GM12874 (cell line): ENCODE measurements around the gene STRN3.

ENCODE experiments used
- CTCF ChIP-seq: IDR thresholded peaks from 2 replicates; pipeline ENCODE4 v1.5.1; 2011; ENCODE audit warnings: low read depth, mild to moderate bottlenecking, control low read depth, low read length, moderate library complexity; ENCODE audit not compliant: insufficient read depth

STRN3 gene

GRCh38 chr14:30914812-30915211 is 111.4 kb downstream of the STRN3 start:
- TF ChIP-seq CTCF = no peak

DNA sequence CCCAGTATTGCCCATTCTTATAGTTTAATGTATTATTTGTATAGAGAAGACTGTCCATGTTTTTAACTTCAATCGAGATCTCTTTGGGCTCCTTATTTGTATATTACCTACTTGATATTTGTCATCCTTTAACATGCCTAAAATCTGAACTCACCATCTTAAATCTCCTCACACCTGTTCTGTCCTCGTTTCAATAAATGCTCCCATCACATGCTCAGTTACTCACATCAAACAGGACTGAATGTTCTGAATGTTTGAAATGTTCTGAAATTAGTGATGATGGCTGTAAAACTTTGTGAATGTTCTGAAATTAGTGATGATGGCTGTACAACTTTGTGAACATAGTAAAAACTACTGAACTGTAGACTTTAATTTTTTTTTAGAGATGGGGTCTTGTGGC is 117.4 kb downstream of the STRN3 start:
- TF ChIP-seq CTCF = no peak

- TF ChIP-seq CTCF = no peak
Measured at GRCh38 chr14:30907659-30908057, 118.5 kb downstream of the STRN3 start.

DNA sequence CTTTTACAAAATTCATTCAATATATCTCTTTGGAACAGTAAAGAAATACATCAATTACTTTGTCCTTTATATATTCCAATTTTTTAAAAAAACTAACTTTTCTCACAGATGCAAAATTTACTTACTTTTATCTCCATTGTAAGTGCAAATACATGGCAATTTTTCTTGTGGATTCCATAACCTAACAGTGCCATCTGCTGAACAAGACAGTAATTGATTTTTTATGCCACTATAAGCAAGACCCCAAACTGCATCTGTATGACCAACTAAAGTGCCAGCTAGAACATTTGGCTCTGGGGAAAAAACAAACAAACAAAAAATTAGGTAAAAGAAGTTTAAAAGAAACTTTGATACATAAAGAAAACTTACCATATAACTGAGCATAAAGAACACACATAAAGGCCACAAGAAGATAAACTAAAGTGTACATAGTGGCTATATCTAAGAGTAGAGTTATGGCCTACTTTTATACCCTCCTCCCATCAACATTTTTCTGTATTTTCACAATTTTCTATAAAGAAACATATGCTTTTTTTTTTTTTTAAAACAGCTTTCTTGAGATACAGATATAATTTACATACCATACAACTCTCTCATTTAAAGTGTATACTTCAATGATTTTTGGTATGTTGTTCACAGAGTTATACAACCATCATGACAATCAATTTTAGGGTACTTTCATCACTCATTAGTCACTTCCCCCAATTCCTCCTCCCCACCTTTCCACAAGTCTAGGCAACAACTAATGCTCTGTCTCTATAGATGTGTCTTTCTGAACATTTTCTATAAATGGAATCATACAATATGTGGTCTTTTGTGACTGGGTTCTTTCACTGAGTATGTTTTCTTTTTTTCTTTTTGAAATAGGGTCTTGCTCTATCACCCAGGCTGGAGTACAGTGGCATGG is 119.2 kb downstream of the STRN3 start:
- TF ChIP-seq CTCF = peak; percentile 15; the same call in 1 of the 2 replicates

GRCh38 chr14:30903285-30904124 is 122.7 kb downstream of the STRN3 start:
- TF ChIP-seq CTCF = no peak

DNA sequence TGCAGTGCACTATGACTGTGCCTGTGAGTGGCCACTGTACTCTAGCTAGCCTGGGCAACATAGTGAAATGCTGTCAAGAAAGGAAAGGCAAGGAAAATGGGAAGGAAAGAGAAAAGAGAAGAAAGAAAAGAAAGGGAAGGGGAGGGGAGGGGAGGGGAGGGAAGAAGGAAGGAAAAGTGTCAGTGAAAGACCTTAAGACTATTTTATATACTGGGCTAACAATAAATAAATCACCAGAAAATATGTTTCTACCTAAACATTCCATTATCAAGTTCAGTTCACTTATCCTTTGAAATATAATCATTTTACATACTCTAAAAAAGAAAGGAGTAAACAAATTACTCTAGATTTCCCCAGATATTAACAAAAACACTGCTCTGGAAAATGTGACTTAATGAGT is 129.7 kb downstream of the STRN3 start:
- TF ChIP-seq CTCF = no peak

DNA sequence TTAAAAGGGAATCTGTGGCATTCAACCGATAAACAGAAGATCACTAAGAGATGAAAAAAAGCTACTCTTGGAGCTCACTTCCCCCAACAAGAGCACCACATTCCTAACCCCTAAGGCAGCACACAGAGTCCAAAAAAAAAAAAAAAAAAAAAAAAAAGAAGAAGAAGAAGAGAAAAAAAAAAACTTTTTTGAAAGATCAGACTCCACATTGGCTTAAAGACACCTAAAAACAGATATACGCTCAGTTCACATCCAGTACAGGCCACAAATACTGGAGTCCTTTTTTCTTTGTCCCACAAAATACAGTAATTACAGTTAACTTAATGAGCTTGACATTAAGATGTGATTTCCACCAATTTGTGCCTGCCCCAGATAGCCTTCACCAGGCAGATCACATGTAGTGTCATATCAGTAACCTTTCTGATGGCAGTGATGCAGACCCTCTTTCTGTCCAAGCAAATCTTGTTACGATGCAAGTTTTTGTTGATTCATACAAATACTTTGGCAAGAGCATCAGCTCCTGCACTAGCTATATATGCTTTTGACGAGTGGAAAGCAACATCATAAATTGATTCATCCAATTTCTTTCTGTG is 131.2 kb downstream of the STRN3 start:
- TF ChIP-seq CTCF = no peak
